Fibroblast of gingiva (primary cell): Measurements from ENCODE around the gene CLTA.
"Not testable (repeated sequence)": the region's sequence is repeated elsewhere in the genome, so short reads cannot be mapped to it uniquely, and the experiment has no call there.

ENCODE experiments used
- DNase-seq: peaks from one replicate; pipeline ENCODE4 v3.0.0-alpha.2; 2011; ENCODE audit warnings: low read depth

Gene CLTA

DNA sequence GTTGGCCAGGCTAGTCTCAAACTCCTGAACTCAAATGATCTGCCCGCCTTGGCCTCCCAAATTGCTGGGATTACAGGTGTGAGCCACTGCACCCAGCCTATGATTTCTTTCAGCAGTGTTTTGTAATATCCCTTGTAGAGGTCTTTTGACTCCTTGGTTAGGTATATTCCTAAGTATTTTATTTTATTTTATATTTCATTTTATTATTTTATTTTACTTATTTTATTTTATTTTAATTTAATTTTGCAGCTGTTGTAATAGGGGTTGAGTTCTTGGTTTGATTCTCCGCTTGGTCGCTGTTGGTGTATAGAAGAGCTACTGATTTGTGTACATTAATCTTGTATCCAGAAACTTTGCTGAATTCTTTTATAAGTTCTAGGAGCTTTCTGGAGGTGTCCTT, 49.0 kb downstream of the CLTA start:
- DNase-seq, result not testable (repeated sequence)

DNA sequence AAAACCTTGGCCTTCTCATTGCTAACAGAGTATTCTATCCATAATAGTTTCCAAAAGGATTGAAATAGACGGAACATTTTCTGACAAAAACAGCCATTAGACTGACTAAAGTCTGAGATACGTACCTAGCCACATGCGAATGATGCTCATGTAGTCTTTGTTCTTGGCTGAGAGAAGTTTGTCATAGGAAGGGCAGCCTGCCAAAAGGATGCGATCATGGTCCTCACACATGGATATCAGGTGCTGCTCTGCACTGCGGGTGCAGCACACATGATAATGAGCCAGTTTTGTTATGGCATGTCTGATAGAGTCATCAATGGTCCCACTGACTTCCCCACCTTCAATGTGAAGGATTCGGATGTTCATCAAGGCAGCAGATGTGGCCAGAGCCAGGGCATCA, 55.2 kb downstream of the CLTA start:
- DNase-seq, result no peak

DNA sequence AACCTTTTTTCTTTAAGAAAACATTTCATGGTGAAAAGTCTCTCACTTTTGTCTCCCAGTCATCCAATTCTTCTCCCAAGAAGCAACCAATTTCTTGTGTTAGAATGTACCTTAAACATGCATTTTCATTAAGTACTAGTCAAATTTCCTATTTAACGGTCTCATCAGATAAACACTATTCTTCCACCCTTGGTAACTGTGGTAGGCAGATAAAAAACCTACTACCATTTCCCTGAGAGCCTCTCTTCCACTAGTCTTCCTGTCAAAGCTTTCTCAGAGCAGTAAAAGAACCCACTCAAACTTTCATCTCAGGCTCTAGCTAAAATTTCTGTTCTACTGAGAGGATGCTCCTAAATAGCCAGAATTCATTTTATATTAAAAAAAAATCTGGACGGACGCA, 56.6 kb downstream of the CLTA start:
- DNase-seq, result no peak

DNA sequence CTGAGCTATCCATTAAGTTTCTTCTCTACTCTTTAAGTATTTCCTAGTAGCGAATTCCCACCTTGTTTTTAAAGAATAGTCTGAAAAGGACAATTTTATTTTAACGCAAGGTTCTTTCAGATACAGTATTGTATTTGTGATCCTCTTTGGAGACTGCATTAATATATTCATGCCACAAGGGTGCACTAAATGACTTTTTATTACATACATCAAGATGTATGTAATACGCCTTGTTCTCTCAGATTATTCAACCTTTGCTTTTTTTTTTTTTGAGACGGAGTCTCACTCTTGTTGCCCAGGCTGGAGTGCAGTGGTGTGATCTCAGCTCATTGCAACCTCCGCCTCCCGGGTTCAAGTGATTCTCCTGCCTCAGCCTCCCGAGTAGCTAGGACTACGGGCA, 57.3 kb downstream of the CLTA start:
- DNase-seq, result peak; percentile 31

DNA sequence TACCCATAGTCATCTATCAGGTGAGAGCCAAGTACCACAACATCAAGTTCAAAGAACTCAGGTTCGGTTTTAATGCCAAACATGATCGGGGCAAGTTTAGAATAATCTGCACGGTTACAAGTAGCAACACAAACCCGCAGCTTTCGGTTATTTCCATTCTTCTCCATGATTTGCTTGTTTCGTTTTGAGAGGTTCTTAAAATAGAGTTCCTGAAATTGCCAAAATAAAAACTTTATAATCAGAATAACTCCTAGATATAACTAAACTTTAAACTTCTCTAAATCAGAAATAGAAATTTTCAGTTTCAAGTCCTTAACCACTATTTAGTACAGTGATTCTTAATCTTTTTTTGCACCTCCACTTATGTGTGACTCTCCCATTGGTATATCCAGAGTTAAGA, 58.5 kb downstream of the CLTA start:
- no peak for DNase-seq

DNA sequence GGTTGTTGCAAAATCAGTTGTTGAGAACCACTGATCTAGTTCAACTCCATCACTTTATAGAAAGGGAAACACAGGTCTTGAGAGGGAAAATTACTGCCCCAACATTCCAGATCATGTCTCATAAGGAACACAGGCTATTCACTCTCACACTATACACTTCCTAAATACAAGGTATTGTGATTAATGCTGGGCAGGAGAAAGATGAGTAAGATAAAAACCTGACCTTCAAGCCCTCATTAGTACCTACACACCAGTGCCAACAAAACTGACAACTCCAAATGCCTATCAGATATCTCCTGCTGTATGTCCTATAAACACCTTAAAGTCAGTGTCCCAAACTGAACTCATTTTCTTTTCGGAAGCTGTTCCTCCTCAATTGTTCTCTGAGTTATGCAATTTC, 59.4 kb downstream of the CLTA start:
- no peak for DNase-seq

DNA sequence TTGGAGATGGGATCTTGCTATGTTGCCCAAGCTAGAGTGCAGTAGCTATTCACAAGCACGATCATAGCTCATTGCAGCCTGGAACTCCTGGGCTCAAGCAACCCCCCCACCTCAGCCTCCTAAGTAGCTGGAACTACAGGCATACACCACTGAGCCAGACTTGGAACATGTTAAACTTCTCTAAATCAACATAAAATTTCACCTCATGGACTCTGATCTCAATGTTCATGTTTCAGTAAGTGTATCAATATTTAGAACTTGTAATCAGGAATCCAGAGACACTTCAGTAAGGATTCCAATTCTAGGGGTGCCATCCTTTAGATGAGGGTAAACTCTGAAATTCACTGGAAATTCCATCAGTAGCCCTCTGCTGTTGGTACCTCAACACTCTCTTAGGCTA, 60.7 kb downstream of the CLTA start:
- no peak for DNase-seq

DNA sequence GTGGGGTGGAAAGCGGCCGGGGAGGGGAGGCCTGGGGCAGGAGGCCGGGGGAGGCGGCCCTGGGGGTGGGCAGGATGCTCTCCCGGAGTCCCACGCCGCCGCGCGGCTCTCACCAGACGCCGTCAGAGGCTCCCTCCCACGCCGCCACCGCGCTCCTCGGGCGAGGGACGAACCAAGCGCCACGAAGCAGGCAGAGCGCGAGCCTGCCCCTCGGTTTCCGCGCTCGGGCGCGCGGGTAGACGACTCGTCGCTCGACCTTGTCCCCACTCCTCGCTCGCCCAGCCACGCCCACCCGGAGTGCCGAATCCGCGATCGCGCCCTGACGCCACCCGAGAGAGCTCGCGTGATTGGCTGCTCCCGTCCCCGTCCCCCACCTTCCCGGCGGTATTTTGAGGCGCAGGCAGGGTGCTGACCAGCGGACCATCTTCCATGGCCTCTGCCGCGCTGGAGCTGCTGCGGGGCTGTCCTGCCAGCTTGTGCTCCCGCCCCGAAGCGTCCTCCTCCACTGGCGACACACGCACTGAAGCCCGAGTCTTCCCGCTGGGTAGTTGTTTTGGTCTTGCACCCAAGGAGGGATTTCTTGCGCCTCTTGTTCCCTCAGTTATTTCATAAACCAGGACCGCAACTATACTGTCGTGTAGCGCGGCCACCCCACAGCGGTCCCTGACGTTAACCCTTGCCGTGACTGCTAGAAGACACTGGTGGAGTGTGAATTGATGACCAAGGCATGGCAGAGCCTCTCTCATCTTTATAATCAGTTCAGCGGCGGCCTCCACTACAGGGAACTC, 67.7 kb downstream of the CLTA start, which contains the start of gene GNE:
Gene GNE (minus strand): TSS at position 241 of the 788 bp plus-strand sequence. CDS start 9,093 bp downstream, outside the sequence.
- peak; percentile 97 for DNase-seq

DNA sequence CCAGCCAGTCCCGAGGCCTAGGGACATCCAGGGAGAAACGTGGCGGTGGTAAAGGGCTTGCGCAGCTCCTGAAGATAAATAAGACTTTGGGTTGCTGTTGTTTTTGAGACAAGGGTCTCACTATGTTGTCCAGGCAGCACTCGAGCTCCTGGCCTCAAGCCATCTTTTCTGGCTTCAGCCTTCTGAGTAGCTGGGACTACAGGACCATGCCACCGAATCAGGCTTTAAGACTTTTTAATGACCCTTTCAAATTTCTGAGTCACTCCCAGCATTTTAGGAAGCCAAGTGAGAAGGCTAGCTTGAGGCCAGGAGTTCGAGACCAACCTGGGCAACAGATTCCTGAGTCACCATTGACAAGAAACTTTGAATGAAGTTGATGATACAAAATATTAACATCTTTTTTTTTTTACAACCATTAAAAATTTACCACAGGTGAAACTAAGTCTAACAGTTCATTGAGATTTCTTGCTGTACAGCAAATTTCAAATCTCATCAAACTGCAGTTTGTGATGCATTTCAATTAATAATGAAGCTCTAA, 68.3 kb downstream of the CLTA start:
- no peak for DNase-seq
